22Rv1 (cell line): ENCODE data around the gene PTGDR.

Experiments used
- H3K27ac ChIP-seq: fragments of 450-650 bp; 2 replicates; pipeline ENCODE4 v1.5.1; 2017
- CTCF ChIP-seq: fragments of 450-650 bp; IDR thresholded peaks from 2 replicates; pipeline ENCODE4 v1.5.1; 2017; ENCODE audit warnings: mild to moderate bottlenecking
- ZFX ChIP-seq: fragments of 450-650 bp; IDR thresholded peaks from 2 replicates; pipeline ENCODE4 v1.6.1; 2017; ENCODE audit warnings: antibody characterized with exemption, borderline replicate concordance

Gene PTGDR

GRCh38 chr14:52271538-52271937 lies 4.0 kb downstream of the PTGDR start:
- TF ChIP-seq CTCF (no peak), ZFX (no peak)
- no peak overlapping the region for H3K27ac ChIP-seq

- no peak for TF ChIP-seq ZFX
- TF ChIP-seq CTCF = peak; percentile 43
- no peak overlapping the region for H3K27ac ChIP-seq
Observed at GRCh38 chr14:52272375-52272774, 4.9 kb downstream of the PTGDR start.

- no peak overlapping the region for H3K27ac ChIP-seq
- TF ChIP-seq ZFX = no peak
- TF ChIP-seq CTCF = no peak
Observed at GRCh38 chr14:52275372-52275771, 7.9 kb downstream of the PTGDR start.

GRCh38 chr14:52277552-52277951 lies 10.1 kb downstream of the PTGDR start:
- TF ChIP-seq CTCF (no peak), ZFX (no peak)

GRCh38 chr14:52279408-52279807 lies 11.9 kb downstream of the PTGDR start:
- TF ChIP-seq ZFX = no peak
- no peak for TF ChIP-seq CTCF
- no peak overlapping the region for H3K27ac ChIP-seq

More at GRCh38 chr14:52277552-52277951, 10.1 kb downstream of the PTGDR start:
- H3K27ac ChIP-seq = no peak overlapping the region

- no peak for TF ChIP-seq ZFX
- no peak for TF ChIP-seq CTCF
- no peak overlapping the region for H3K27ac ChIP-seq
Observed at GRCh38 chr14:52283099-52283498, 15.6 kb downstream of the PTGDR start.

- no peak overlapping the region for H3K27ac ChIP-seq
- TF ChIP-seq ZFX (no peak), CTCF (no peak)
Observed at GRCh38 chr14:52286661-52287649, 19.5 kb downstream of the PTGDR start.
